ENCODE results near the gene ABHD5.
"Not testable (repeated sequence)": the region's sequence is repeated elsewhere in the genome, so short reads cannot be mapped to it uniquely, and the experiment has no call there.

Gene ABHD5

DNA sequence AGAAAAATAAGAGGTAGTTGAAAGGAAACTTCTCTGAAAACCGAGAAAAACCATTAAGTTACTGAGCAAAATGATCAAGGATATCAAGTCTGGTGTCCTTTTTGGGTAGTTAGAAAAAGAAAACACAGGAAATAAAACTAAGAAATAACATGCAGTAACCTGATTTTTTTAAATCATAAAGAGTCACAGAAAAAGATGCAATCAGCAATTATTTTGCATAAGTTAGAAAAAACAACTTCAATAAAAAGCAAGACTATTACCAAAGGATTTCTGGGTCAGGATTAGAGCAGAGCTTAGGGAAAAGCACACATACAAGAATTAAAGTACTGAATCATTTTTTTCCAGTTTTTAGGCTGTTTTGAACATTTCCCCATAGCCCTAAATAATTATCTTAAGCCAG lies 40.4 kb upstream of the ABHD5 start:
- TF ChIP-seq, protein P1, sequence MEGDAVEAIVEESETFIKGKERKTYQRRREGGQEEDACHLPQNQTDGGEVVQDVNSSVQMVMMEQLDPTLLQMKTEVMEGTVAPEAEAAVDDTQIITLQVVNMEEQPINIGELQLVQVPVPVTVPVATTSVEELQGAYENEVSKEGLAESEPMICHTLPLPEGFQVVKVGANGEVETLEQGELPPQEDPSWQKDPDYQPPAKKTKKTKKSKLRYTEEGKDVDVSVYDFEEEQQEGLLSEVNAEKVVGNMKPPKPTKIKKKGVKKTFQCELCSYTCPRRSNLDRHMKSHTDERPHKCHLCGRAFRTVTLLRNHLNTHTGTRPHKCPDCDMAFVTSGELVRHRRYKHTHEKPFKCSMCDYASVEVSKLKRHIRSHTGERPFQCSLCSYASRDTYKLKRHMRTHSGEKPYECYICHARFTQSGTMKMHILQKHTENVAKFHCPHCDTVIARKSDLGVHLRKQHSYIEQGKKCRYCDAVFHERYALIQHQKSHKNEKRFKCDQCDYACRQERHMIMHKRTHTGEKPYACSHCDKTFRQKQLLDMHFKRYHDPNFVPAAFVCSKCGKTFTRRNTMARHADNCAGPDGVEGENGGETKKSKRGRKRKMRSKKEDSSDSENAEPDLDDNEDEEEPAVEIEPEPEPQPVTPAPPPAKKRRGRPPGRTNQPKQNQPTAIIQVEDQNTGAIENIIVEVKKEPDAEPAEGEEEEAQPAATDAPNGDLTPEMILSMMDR (conservative IDR thresholded peaks at IDR 0.05), result no peak
- no peak overlapping the region for H3K27ac ChIP-seq

DNA sequence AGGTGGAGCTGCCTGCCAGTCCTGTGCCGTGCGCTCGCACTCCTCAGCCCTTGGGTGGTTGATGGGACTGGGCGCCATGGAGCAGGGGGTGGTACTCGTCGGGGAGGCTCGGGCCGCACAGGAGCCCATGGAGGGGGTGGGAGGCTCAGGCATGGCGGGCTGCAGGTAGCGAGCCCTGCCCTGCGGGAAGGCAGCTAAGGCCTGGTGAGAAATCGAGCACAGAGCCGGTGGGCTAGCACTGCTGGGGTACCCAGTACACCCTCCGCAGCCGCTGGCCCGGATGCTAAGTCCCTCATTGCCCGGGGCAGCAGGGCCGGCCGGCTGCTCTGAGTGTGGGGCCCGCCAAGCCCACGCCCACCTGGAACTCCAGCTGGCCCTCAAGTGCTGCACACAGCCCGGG lies 34.3 kb upstream of the ABHD5 start:
- not testable (repeated sequence) for H3K27ac ChIP-seq

DNA sequence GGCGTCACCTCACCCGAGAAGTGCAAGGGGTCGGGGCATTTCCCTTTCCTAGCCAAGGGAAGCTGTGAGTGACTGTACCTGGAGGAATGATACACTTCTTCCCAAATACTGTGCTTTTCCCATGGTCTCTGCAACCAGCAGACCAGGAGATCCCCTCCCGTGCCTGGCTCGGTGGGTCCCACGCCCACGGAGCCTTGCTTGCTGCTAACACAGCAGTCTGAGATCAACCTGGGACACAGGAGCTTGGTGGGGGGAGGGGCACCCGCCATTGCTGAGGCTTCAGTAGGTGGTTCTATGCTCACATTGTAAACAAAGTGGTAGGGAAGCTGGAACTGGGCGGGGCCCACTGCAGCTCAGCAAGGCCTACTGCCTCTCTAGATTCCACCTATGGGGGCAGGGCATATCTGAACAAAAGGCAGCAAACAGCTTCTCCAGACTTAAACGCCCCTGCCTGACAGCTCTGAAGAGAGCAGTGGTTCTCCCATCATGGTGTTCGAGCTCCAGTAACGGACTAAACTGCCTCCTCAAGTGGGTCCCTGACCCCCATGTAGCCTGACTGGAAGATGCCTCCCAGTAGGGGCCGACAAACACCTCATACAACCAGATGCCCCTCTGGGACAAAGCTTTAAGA lies 31.4 kb upstream of the ABHD5 start:
- no peak overlapping the region for H3K27ac ChIP-seq

DNA sequence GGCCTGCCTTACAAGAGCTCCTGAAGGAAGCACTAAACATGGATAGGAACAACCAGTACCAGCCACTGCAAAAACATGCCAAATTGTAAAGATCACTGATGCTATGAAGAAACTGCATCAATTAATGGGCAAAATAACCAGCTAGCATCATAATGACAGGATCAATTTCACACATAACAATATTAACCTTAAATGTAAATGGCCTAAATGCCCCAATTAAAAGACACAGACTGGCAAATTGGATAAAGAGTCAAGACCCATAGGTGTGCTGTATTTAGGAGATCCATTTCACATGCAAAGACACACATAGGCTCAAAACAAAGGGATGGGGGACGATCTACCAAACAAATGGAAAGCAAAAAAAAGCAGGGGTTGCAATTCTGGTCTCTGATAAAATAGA lies 29.4 kb upstream of the ABHD5 start:
- not testable (repeated sequence) for H3K27ac ChIP-seq

More for the DNA sequence above, 31.4 kb upstream of the ABHD5 start:
- TF ChIP-seq, protein P1 (conservative IDR thresholded peaks at IDR 0.05), result no peak

DNA sequence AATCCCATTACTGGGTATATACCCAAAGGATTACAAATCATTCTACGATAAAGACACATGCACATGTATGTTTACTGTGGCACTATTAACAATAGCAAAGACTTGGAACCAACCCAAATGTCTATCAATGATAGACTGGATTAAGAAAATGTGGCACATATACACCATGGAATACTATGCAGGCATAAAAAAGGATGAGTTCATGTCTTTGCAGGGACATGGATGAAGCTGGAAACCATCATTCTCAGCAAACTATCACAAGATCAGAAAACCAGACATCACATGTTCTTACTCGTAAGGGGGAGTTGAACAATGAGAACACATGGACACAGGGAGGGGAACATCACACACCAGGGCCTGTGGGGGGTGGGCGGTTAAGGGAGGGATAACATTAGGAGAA lies 25.7 kb upstream of the ABHD5 start:
- not testable (repeated sequence) for H3K27ac ChIP-seq

DNA sequence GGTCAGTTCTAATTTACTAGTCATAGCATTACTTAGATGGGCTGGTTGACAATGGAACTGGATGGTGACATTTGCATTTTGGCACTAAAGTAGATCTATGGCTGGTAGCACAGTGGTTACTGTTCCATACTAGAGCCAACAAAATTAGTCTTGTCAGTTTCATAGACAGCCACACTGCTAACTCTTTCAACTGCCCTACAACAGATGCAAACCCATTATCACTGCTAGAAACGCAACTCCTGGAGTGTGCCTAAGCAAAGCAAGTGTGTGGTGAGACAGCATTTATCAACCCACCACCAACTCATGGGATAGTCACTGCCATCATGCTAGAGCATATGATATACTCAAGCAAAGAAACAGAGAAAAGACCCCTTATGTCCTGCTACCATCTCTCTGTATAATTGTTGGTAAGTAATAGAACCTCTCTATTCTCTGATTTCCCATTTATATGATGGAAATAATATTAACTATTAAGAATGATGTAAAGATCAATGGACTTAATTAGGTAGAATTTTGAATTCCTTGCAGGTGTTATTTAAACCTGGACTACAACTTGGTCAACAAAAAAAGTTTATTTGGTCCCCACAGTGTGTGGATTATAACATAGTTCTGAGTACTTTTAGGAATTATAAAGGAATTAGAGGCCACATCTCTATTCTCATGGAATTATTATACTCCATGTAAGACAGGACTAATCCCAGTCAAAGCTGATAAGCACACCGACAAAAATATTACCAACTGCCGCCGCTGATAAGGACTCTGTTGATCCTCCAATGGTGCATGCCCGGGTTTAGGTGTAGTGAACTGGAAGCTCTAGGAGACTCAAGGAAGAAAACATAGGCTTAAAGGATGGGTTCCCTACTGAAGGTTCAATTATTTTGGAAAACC lies 19.9 kb upstream of the ABHD5 start:
- TF ChIP-seq, protein P1 (conservative IDR thresholded peaks at IDR 0.05), result no peak

DNA sequence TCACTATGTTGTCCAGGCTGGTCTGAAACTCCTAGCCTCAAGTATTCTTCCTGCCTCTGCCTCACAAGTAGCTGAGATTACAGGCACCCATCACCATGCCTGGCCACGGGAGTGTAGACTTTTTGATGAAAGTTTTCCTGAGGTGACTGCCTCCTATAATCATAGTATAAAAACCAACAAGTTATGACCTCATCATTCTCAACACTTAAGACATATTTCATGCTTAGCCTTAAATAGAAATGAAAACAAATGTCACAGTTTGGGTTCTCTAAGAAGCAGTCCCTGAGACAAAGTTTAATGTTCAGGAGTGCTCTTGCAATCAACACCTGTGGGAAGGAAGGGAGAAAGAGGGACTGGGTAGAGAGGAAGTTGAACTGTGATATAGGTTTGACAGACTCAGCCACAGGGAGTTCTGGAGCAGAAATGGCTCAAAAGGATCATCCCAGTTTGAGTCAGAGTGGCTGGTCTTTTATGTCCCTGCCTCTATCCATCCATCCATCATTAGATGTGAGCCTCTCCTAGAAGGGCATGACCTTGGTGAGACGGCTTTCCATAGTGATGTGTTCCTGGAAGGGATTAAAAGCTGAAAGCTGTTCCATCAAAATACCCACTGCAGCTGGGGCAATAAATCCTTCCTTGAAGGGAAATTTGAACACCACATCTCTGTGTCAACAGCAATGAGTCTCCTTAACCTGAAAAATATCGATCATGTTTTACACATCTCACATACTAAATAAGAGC lies 16.2 kb upstream of the ABHD5 start:
- H3K27ac ChIP-seq, result no peak overlapping the region
- TF ChIP-seq, protein P1 (conservative IDR thresholded peaks at IDR 0.05), result no peak

More for the DNA sequence above, 19.9 kb upstream of the ABHD5 start:
- no peak overlapping the region for H3K27ac ChIP-seq

DNA sequence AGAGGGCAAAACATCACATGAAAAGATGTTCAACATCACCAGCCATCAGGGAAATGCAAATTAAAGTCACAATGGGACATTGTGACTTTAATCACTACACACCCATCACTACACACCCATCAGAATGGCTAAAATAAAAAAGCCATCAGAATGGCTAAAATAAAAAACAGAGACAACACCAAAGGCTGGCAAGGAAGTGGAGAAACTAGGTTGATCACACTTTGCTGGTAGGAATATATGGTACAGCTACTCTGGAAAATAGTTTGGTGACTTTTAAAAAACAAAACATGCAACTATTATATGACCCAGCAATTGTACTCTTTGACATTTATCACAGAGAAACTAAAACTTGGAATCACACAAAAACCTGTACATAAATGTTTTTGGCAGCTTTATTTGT lies 15.1 kb upstream of the ABHD5 start:
- TF ChIP-seq, protein P1 (conservative IDR thresholded peaks at IDR 0.05), result no peak
- no peak overlapping the region for H3K27ac ChIP-seq

DNA sequence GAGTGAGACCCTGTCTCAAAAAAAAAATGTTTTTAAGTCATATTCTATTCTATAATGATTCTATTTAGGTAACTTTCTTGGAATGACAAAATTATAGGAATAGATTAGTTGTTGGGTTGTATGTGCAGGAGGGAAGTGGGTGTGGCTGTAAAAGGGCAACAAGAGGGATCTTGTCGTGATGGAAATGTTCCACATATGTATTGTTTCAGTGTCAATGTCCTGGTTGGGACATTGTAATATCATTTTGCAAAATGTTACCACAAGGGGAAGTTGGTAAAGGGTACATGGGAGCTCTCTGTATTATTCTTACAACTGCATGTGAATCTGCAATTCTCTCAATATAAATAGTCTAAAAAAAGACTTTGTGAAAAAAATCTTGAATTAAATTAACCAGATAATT lies 14.3 kb upstream of the ABHD5 start:
- TF ChIP-seq, protein P1 (conservative IDR thresholded peaks at IDR 0.05), result no peak
- H3K27ac ChIP-seq, result no peak overlapping the region

DNA sequence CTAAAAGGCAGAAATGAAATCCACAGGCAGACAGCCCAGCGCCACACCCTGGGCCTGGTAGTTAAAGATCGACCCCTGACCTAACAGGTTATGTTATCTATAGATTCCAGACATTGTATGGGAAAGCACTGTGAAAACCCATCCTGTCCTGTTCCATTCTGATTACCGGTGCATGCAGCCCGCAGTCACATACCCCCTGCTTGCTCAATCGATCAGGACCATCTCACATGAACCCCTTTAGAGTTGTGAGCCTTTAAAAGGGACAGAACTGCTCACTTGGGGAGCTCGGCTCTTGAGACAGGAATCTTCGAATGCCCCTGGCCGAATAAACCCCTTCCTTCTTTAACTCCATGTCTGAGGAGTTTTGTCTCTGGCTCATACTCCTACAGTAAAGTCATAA lies 12.4 kb upstream of the ABHD5 start:
- H3K27ac ChIP-seq, result not testable (repeated sequence)

DNA sequence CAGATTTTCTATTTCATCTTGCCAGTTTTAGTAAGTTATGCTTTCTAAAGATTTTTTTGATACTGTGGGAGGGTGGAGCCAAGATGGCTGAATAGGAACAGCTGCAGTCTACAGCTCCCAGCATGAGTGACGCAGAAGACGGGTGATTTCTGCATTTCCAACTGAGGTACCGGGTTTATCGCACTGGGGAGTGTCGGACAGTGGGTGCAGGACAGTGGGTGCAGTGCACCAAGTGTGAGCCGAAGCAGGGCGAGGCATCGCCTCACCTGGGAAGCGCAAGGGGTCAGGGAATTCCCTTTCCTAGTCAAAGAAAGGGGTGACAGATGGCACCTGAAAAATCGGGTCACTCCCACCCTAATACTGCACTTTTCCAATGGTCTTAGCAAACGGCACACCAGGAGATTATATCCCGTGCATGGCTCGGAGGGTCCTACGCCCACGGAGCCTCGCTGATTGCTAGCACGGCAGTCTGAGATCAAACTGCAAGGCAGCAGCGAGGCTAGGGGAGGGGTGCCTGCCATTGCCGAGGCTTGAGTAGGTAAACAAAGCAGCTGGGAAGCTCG lies 11.8 kb upstream of the ABHD5 start:
- H3K27ac ChIP-seq, result not testable (repeated sequence)

DNA sequence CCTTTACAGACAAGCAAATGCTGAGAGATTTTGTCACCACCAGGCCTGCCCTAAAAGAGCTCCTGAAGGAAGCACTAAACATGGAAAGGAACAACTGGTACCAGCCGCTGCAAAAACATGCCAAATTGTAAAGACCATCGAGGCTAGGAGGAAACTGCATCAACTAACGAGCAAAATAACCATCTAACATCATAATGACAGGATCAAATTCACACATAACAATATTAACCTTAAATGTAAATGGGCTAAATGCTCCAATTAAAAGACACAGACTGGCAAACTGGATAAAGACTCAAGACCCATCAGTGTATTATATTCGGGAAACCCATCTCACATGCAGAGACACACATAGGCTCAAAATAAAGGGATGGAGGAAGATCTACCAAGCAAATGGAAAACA lies 9.9 kb upstream of the ABHD5 start:
- not testable (repeated sequence) for H3K27ac ChIP-seq
